ENCODE results near the gene ELMO1. TPM values are rescaled to one million over a fixed set of nuclear protein-coding genes. Genes with fewer than 3 reads are reported as not detected.

The ELMO1 gene
- total RNA-seq, 1 experiment from 2014 or later = 7.8 TPM

DNA sequence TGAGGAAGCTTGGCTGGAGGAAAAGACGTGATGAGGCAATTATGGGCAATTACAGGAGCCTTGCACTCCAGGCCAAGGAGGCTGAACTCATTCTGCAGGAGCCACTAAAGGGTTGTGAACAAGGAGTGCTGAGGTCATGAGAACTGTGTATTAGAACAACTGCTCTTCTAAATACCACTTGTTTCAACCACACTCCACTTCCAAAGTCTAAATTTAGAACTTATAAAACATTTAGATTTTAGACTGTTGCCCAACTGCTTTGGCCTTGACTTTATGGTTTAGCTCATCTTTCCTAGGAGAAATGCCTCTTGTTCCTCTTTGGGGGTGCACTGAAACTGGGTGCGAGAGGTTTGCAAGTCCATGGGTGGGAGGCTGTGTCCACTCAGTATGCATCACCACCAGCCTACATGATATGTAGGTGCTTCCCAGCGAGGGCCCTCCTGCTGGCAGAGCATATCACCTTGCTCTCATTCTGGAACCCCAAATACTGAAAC is 524.7 kb downstream of the ELMO1 start:
- Histone ChIP-seq H4K91ac (ENCODE audit: insufficient read length, low read depth, low read length) (no peak overlapping the region), H4K8ac (replicated peaks; ENCODE audit: insufficient read length, low read depth, low read length) (no peak overlapping the region), H3K27ac (ENCODE audit: insufficient read length, low read depth, low read length) (no peak overlapping the region), H3K79me1 (ENCODE audit: insufficient read depth, low read depth, low read length, poor library complexity, severe bottlenecking) (no peaks in the 10 kb centered on the region), H2BK20ac (ENCODE audit: low read depth, low read length, poor library complexity, severe bottlenecking) (no peak overlapping the region), H2AK5ac (ENCODE audit: insufficient read length, low read length) (no peak overlapping the region), H3K23ac (ENCODE audit: insufficient read length, low read depth, low read length) (no peak overlapping the region), H3K9ac (ENCODE audit: extremely low read depth, insufficient read length, low read length) (no peak overlapping the region), H2BK5ac (ENCODE audit: insufficient read length, low read length) (no peak overlapping the region), H3K23me2 (ENCODE audit: insufficient read length, low read depth, low read length, poor library complexity, severe bottlenecking) (no peaks in the 10 kb centered on the region), H3K79me2 (ENCODE audit: insufficient read depth, low read length) (no peaks in the 10 kb centered on the region), H3K27me3 (ENCODE audit: insufficient read depth, low read length) (no peaks in the 10 kb centered on the region), H3T11ph (ENCODE audit: low read length) (no peak overlapping the region), H3K9me3 (ENCODE audit: control insufficient read depth, low read depth, low read length) (no peaks in the 10 kb centered on the region), H3K4me2 (ENCODE audit: insufficient read depth, insufficient read length, low read length) (no peak overlapping the region), H3K18ac (ENCODE audit: insufficient read length, low read depth, low read length) (no peak overlapping the region), H3K4me1 (ENCODE audit: insufficient read depth, low read length) (no peaks in the 10 kb centered on the region), H2BK12ac (ENCODE audit: insufficient read length, low read depth, low read length) (no peak overlapping the region), H3K14ac (ENCODE audit: insufficient read depth, low read length) (no peak overlapping the region), H2BK120ac (ENCODE audit: low read depth, low read length, poor library complexity, severe bottlenecking) (no peak overlapping the region), H4K20me1 (ENCODE audit: control insufficient read depth, insufficient read depth, insufficient read length) (no peaks in the 10 kb centered on the region), H3K4ac (ENCODE audit: low read depth, low read length) (no peak overlapping the region), H4K5ac (ENCODE audit: insufficient read length, low read depth, low read length) (no peak overlapping the region), H2AFZ (ENCODE audit: low read length) (no peak overlapping the region), H3K56ac (ENCODE audit: insufficient read length, low read depth, low read length) (no peak overlapping the region), H2BK15ac (ENCODE audit: low read depth, low read length) (no peak overlapping the region)
- Mint-ChIP-seq H3K4me1 (no peaks in the 10 kb centered on the region), H3K4me3 (no peak overlapping the region), H3K36me3 (ENCODE audit: insufficient read depth in 1 of 3, low read depth in 3 of 3) (no peaks in the 10 kb centered on the region; a peak in 1 of 7 replicates), H3K27ac (no peak overlapping the region), H3K9me3 (peaks cover 0 to 2% of the 10 kb centered on the region in 2 experiments; a peak in 1 of 5 replicates), H3K27me3 (ENCODE audit: low read depth) (no peaks in the 10 kb centered on the region; the same call in none of the 2 replicates)
- DNase-seq = no peak
- no CpG with 5 or more reads among the region's 3 CpGs for whole genome bisulfite sequencing (ENCODE audit: extremely low coverage, insufficient read length, low lambda C conversion rate)
- TF ChIP-seq, protein P1, sequence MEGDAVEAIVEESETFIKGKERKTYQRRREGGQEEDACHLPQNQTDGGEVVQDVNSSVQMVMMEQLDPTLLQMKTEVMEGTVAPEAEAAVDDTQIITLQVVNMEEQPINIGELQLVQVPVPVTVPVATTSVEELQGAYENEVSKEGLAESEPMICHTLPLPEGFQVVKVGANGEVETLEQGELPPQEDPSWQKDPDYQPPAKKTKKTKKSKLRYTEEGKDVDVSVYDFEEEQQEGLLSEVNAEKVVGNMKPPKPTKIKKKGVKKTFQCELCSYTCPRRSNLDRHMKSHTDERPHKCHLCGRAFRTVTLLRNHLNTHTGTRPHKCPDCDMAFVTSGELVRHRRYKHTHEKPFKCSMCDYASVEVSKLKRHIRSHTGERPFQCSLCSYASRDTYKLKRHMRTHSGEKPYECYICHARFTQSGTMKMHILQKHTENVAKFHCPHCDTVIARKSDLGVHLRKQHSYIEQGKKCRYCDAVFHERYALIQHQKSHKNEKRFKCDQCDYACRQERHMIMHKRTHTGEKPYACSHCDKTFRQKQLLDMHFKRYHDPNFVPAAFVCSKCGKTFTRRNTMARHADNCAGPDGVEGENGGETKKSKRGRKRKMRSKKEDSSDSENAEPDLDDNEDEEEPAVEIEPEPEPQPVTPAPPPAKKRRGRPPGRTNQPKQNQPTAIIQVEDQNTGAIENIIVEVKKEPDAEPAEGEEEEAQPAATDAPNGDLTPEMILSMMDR (conservative IDR thresholded peaks at IDR 0.05) = no peak
